Measurements from ENCODE around the gene MPV17L2. TPM values are rescaled to one million over a fixed set of nuclear protein-coding genes. Genes with fewer than 3 reads are reported as not detected.

The MPV17L2 gene
- total RNA-seq (38.2 and 74.5 TPM in 2 replicates), polyA plus RNA-seq (25.5 and 51.7 TPM in 2 replicates)

GRCh38 chr19:18192673-18193387 is at the start of gene MPV17L2:
Gene MPV17L2 (plus strand): TSS chr19:18193218. CDS start chr19:18193282, 64 bp downstream.
- TF ChIP-seq CTCF (IDR thresholded peaks at IDR 0.05; ENCODE audit: low read depth, low read length): no peak
- Histone ChIP-seq H3K4me1 (ENCODE audit: low read depth) (peaks cover 7% of the 10 kb centered on the region), H3K36me3 (no peaks in the 10 kb centered on the region), H3K27ac (peak within 1 kb of the TSS; percentile 74), H3K9me3 (ENCODE audit: low read depth) (no peaks in the 10 kb centered on the region), H3K27me3 (no peaks in the 10 kb centered on the region), H3K4me3 (peak within 1 kb of the TSS; percentile 64)
- DNase-seq (ENCODE audit: low read depth in 1 of 2, low spot score in 1 of 2): peak; percentile 100

- no peak for TF ChIP-seq CTCF (IDR thresholded peaks at IDR 0.05; ENCODE audit: low read depth, low read length)
- Histone ChIP-seq H3K36me3 (peaks cover 8% of the 10 kb centered on the region), H3K9me3 (ENCODE audit: low read depth) (no peaks in the 10 kb centered on the region), H3K27me3 (no peaks in the 10 kb centered on the region), H3K27ac (no peak overlapping the region), H3K4me3 (no peak overlapping the region), H3K4me1 (ENCODE audit: low read depth) (no peaks in the 10 kb centered on the region)
- no peak for DNase-seq (ENCODE audit: low read depth in 1 of 2, low spot score in 1 of 2)
Measured at GRCh38 chr19:18143902-18144301, 49.1 kb upstream of the MPV17L2 start.

- peaks cover 8% of the 10 kb centered on the region for H3K36me3 ChIP-seq
- H3K4me1 ChIP-seq (ENCODE audit: low read depth): no peaks in the 10 kb centered on the region
- no peak overlapping the region for H3K4me3 ChIP-seq
- TF ChIP-seq CTCF (IDR thresholded peaks at IDR 0.05; ENCODE audit: low read depth, low read length): no peak
- no peaks in the 10 kb centered on the region for H3K9me3 ChIP-seq (ENCODE audit: low read depth)
- no peaks in the 10 kb centered on the region for H3K27me3 ChIP-seq
- no peak overlapping the region for H3K27ac ChIP-seq
- DNase-seq (ENCODE audit: low read depth in 1 of 2, low spot score in 1 of 2): no peak
Measured at GRCh38 chr19:18144361-18144760, 48.7 kb upstream of the MPV17L2 start.

- H3K4me3 ChIP-seq: no peak overlapping the region
- no peaks in the 10 kb centered on the region for H3K4me1 ChIP-seq (ENCODE audit: low read depth)
- no peaks in the 10 kb centered on the region for H3K27me3 ChIP-seq
- DNase-seq (ENCODE audit: low read depth in 1 of 2, low spot score in 1 of 2): no peak
- peaks cover 8% of the 10 kb centered on the region for H3K36me3 ChIP-seq
- H3K27ac ChIP-seq: no peak overlapping the region
- H3K9me3 ChIP-seq (ENCODE audit: low read depth): no peaks in the 10 kb centered on the region
- no peak for TF ChIP-seq CTCF (IDR thresholded peaks at IDR 0.05; ENCODE audit: low read depth, low read length)
Measured at GRCh38 chr19:18144906-18145305, 48.1 kb upstream of the MPV17L2 start.

GRCh38 chr19:18145391-18145999 is 47.5 kb upstream of the MPV17L2 start:
- no peak overlapping the region for H3K27ac ChIP-seq
- H3K4me3 ChIP-seq: no peak overlapping the region
- no peaks in the 10 kb centered on the region for H3K27me3 ChIP-seq
- TF ChIP-seq CTCF (IDR thresholded peaks at IDR 0.05; ENCODE audit: low read depth, low read length): no peak
- H3K4me1 ChIP-seq (ENCODE audit: low read depth): no peaks in the 10 kb centered on the region
- no peaks in the 10 kb centered on the region for H3K9me3 ChIP-seq (ENCODE audit: low read depth)
- peaks cover 6% of the 10 kb centered on the region for H3K36me3 ChIP-seq
- DNase-seq (ENCODE audit: low read depth in 1 of 2, low spot score in 1 of 2): no peak
